ENCODE data around the gene VPS52. TPM values are rescaled to one million over a fixed set of nuclear protein-coding genes. Genes with fewer than 3 reads are reported as not detected.
A peak's percentile ranks its signal among the peaks of the same experiment; 100 is the strongest.

Gene VPS52
- total RNA-seq, 1 donor from 2014 or later = 97.2 TPM

DNA sequence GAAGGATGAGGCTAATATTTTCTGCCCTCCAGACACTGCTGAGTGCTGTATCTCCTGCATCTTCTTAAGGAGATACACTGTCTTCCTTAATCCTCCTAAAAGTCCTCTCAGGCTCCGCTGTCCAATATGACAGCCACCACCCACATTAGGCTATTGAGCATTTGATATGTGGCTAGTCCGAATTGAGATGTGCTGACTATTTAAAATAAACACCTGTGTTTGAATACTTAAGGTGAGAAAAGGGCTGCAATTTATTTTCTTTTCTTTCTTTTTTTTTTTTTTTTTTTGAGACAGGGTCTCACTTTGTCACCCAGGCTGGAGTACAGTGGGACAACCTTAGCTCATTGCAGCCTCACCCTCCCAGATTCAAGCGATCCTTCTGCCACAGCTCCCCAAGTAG, 30.2 kb upstream of the VPS52 start:
- Mint-ChIP-seq H3K4me3 (no peak overlapping the region), H3K4me1 (peaks cover 49% of the 10 kb centered on the region), H3K27me3 (no peaks in the 10 kb centered on the region), H3K36me3 (ENCODE audit: low read depth) (peaks cover 77% of the 10 kb centered on the region), H3K9me3 (no peaks in the 10 kb centered on the region), H3K27ac (peak overlapping the region; percentile 39)
- intact Hi-C loops (cut with micrococcal nuclease) = no loop called here
- no peak for DNase-seq
- ATAC-seq (ENCODE audit: low read depth) = no peak
- TF ChIP-seq, protein P1, sequence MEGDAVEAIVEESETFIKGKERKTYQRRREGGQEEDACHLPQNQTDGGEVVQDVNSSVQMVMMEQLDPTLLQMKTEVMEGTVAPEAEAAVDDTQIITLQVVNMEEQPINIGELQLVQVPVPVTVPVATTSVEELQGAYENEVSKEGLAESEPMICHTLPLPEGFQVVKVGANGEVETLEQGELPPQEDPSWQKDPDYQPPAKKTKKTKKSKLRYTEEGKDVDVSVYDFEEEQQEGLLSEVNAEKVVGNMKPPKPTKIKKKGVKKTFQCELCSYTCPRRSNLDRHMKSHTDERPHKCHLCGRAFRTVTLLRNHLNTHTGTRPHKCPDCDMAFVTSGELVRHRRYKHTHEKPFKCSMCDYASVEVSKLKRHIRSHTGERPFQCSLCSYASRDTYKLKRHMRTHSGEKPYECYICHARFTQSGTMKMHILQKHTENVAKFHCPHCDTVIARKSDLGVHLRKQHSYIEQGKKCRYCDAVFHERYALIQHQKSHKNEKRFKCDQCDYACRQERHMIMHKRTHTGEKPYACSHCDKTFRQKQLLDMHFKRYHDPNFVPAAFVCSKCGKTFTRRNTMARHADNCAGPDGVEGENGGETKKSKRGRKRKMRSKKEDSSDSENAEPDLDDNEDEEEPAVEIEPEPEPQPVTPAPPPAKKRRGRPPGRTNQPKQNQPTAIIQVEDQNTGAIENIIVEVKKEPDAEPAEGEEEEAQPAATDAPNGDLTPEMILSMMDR (IDR thresholded peaks at IDR 0.05) = no peak
- ChIA-PET POLR2A (interaction anchor here (0.8 to 5.3 kb wide), 7 partner anchors 9 to 42 kb away, joined by 5 to 84 read pairs (median 12); partner anchors contain the start of genes B3GALT4, RPS18, TAPBP and VPS52), CTCF (interaction anchor here (2.1 kb wide), 1 partner anchor 14 kb away, joined by 5 read pairs; no protein-coding TSS in a partner anchor)

DNA sequence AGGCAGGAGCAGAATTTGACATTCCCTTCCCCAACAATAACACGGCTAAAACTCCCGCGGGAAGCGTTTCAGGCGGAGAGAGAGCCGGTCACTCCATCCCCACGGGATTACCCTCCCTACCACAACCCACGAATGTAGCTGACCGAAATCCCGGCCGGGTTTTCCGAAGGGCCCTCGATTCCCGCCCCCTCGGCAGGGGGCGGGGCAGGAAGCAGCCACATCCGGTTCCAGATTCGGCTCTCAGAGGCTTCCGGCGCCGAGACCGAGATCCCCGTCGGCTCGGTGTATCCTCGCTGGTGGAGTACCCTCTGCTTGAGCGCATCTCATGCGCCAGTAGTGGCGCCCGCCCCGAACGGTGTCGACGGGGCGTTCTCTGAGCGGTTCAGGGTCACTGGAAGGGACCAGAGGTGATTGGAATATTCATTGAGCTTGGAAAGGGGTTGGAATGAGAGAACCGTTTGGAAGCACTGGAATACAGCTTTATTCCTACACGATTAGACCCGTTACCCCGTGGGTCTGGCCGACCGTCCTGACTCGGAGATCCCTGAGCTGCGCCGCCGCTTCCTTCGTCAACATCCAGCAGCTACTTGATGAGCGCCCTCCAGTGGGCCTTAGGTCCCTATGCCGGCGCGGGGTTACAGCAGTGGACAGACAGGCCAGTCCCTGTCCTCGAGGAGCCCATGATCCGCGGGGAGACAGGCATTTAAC, 27.7 kb upstream of the VPS52 start:
- peaks cover 74% of the 10 kb centered on the region for H3K36me3 Mint-ChIP-seq (ENCODE audit: low read depth)
- H3K4me1 Mint-ChIP-seq = peaks cover 34% of the 10 kb centered on the region
- DNase-seq (peak; percentile 90), ATAC-seq (ENCODE audit: low read depth) (peak; percentile 67)
- H3K27ac Mint-ChIP-seq = peak overlapping the region; percentile 98
- H3K4me3 Mint-ChIP-seq = peak overlapping the region; percentile 96
- no peaks in the 10 kb centered on the region for H3K9me3 Mint-ChIP-seq
- POLR2A ChIA-PET = interaction anchor here (0.6 to 5.3 kb wide), 26 partner anchors 9 to 1561 kb away, joined by 3 to 84 read pairs (median 5); partner anchors contain the start of genes B3GALT4, CUTA, PFDN6 and RING1
- TF ChIP-seq, protein P1 (IDR thresholded peaks at IDR 0.05) = no peak
- H3K27me3 Mint-ChIP-seq = no peaks in the 10 kb centered on the region
- intact Hi-C loops (cut with micrococcal nuclease) = loop anchor here (1.0 to 5.0 kb wide), 11 partner anchors 10 to 137 kb away; partner anchors contain the start of genes B3GALT4, KIFC1, PFDN6 and RXRB
- CTCF ChIA-PET = interaction anchor here (0.7 to 3.2 kb wide), 10 partner anchors 9 to 46 kb away, joined by 3 to 17 read pairs (median 4); partner anchors contain the start of genes B3GALT4, PFDN6, RPS18 and VPS52

DNA sequence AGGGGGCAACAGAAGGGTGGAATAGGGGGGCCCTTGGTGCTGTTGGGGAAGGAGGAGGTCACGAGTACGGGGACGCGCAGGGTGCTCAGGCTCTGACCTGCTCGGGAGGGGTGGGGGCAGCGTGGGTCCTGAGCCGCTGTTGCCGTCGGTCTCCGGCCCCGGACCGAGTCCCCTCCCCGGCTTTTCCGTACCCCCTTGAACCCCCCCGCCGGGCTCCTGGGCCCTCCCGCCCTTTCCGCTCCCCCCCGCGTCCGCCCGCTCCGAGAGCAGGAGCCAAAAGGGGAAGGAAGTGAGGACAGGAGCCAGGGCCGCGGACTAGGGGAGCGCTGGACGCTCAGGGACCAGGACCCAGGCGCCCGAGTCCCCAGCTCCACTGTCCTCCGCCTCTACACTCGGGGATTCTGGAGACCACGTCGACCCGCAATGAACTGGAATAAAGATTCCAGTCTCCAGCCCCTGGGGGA, 27.1 kb upstream of the VPS52 start, which contains the start of gene RGL2:
Gene RGL2, minus strand, starts transcription at position 170 of the 464 bp plus-strand sequence. CDS start 332 bp downstream, outside the sequence.
- Mint-ChIP-seq H3K9me3 (no peaks in the 10 kb centered on the region), H3K27ac (peak within 1 kb of the TSS; percentile 98), H3K36me3 (ENCODE audit: low read depth) (peaks cover 74% of the 10 kb centered on the region), H3K27me3 (no peaks in the 10 kb centered on the region), H3K4me3 (peak within 1 kb of the TSS; percentile 96), H3K4me1 (peaks cover 32% of the 10 kb centered on the region)
- POLR2A ChIA-PET = interaction anchor here (0.6 to 5.3 kb wide), 23 partner anchors 9 to 1560 kb away, joined by 3 to 84 read pairs (median 5); partner anchors contain the start of genes B3GALT4, CUTA, PFDN6 and RING1
- TF ChIP-seq, protein P1 (IDR thresholded peaks at IDR 0.05) = no peak
- CTCF ChIA-PET = interaction anchor here (0.7 to 3.2 kb wide), 9 partner anchors 10 to 46 kb away, joined by 3 to 17 read pairs (median 4); partner anchors contain the start of genes B3GALT4, PFDN6, WDR46 and ZBTB22
- DNase-seq (peak; percentile 63), ATAC-seq (ENCODE audit: low read depth) (peak; percentile 45)
- intact Hi-C loops (cut with micrococcal nuclease) = loop anchor here (1.0 to 5.0 kb wide), 11 partner anchors 10 to 137 kb away; partner anchors contain the start of genes B3GALT4, KIFC1, PFDN6 and RXRB

DNA sequence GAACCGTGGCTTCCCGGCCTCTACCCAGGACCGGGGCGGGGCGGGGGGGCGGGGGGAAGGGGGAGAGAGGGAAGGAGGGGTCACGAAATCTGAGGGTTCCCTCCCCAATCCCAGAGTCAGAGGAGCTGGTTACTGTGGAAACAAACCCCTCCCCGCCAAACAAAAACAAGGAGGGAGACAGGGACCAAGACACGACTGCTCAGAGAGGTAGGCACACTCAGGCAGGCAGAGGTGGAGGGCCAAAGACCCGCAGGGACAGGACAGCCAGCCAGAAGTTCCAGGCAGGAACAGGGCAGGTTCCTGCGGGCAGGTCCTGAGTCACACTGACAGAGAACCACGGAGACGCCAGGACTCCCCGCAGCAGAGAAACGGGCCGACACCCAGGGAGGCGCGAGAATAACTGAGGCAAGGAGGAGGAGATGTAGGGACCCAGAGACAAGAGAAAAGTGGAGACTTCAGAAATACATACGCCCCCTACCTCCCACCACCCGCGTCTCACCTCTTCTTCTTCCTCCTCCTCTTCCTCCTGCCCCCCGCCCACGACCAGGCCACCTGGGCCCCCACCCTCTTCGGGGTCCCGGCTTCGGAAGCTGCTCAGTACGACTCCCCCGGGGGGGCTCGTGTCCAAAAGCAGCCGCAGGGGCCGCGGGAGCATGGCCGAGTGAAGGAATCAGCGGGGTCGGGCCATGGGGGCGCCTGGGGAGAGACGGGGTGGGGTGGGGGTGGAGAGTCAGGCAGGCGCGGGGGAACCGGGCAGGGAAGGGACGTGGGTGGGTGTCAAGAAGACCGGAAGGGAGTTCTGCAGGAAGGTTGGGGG, 26.5 kb upstream of the VPS52 start:
- no peaks in the 10 kb centered on the region for H3K9me3 Mint-ChIP-seq
- peak overlapping the region; percentile 98 for H3K27ac Mint-ChIP-seq
- intact Hi-C loops (cut with micrococcal nuclease) = loop anchor here (5.0 kb wide), 2 partner anchors 129 to 136 kb away; no protein-coding TSS in a partner anchor
- DNase-seq (peak; percentile 54), ATAC-seq (ENCODE audit: low read depth) (peak; percentile 19)
- TF ChIP-seq, protein P1 (IDR thresholded peaks at IDR 0.05) = no peak
- H3K27me3 Mint-ChIP-seq = no peaks in the 10 kb centered on the region
- ChIA-PET POLR2A (interaction anchor here (0.7 to 5.3 kb wide), 18 partner anchors 9 to 1102 kb away, joined by 3 to 84 read pairs (median 16); partner anchors contain the start of genes B3GALT4, CUTA, PFDN6 and RPS18), CTCF (interaction anchor here (1.4 to 3.2 kb wide), 7 partner anchors 9 to 47 kb away, joined by 3 to 17 read pairs (median 9); partner anchors contain the start of genes B3GALT4, PFDN6 and WDR46)
- peak overlapping the region; percentile 96 for H3K4me3 Mint-ChIP-seq
- peaks cover 29% of the 10 kb centered on the region for H3K4me1 Mint-ChIP-seq
- peaks cover 74% of the 10 kb centered on the region for H3K36me3 Mint-ChIP-seq (ENCODE audit: low read depth)

All from activated B cell treated with CpG ODN at 0.5 μM for 24 hours (primary cell).